ENCODE results near the gene ARHGEF40.

The ARHGEF40 gene

GRCh38 chr14:21060614-21061346, 9.3 kb upstream of the ARHGEF40 start:
- Histone ChIP-seq H3K27me3 (ENCODE audit: insufficient read depth, poor library complexity, severe bottlenecking) (no peaks in the 10 kb centered on the region), H3K27ac (replicated peaks) (no peak overlapping the region), H3K4me3 (replicated peaks; ENCODE audit: insufficient read depth, low read length) (no peak overlapping the region)
- no peak for DNase-seq (ENCODE audit: low read depth in 1 of 2, low spot score in 1 of 2)
- TF ChIP-seq GABPA (IDR thresholded peaks at IDR 0.05; ENCODE audit: low read depth) = no peak
- no peak for TF ChIP-seq SPI1 (IDR thresholded peaks at IDR 0.05; ENCODE audit: borderline replicate concordance, low read depth)
- no peak for TF ChIP-seq POLR2AphosphoS5 (IDR thresholded peaks at IDR 0.05; ENCODE audit: low read depth)
- TF ChIP-seq, protein P1, sequence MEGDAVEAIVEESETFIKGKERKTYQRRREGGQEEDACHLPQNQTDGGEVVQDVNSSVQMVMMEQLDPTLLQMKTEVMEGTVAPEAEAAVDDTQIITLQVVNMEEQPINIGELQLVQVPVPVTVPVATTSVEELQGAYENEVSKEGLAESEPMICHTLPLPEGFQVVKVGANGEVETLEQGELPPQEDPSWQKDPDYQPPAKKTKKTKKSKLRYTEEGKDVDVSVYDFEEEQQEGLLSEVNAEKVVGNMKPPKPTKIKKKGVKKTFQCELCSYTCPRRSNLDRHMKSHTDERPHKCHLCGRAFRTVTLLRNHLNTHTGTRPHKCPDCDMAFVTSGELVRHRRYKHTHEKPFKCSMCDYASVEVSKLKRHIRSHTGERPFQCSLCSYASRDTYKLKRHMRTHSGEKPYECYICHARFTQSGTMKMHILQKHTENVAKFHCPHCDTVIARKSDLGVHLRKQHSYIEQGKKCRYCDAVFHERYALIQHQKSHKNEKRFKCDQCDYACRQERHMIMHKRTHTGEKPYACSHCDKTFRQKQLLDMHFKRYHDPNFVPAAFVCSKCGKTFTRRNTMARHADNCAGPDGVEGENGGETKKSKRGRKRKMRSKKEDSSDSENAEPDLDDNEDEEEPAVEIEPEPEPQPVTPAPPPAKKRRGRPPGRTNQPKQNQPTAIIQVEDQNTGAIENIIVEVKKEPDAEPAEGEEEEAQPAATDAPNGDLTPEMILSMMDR (IDR thresholded peaks at IDR 0.05; ENCODE audit: insufficient read depth, low read length) = no peak
- TF ChIP-seq, protein P2, sequence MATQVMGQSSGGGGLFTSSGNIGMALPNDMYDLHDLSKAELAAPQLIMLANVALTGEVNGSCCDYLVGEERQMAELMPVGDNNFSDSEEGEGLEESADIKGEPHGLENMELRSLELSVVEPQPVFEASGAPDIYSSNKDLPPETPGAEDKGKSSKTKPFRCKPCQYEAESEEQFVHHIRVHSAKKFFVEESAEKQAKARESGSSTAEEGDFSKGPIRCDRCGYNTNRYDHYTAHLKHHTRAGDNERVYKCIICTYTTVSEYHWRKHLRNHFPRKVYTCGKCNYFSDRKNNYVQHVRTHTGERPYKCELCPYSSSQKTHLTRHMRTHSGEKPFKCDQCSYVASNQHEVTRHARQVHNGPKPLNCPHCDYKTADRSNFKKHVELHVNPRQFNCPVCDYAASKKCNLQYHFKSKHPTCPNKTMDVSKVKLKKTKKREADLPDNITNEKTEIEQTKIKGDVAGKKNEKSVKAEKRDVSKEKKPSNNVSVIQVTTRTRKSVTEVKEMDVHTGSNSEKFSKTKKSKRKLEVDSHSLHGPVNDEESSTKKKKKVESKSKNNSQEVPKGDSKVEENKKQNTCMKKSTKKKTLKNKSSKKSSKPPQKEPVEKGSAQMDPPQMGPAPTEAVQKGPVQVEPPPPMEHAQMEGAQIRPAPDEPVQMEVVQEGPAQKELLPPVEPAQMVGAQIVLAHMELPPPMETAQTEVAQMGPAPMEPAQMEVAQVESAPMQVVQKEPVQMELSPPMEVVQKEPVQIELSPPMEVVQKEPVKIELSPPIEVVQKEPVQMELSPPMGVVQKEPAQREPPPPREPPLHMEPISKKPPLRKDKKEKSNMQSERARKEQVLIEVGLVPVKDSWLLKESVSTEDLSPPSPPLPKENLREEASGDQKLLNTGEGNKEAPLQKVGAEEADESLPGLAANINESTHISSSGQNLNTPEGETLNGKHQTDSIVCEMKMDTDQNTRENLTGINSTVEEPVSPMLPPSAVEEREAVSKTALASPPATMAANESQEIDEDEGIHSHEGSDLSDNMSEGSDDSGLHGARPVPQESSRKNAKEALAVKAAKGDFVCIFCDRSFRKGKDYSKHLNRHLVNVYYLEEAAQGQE (IDR thresholded peaks at IDR 0.05; ENCODE audit: insufficient replicate concordance, low read depth) = no peak

- H3K27ac ChIP-seq (replicated peaks) = no peak overlapping the region
- TF ChIP-seq, protein P1 (IDR thresholded peaks at IDR 0.05; ENCODE audit: insufficient read depth, low read length) = no peak
- no peak for TF ChIP-seq SPI1 (IDR thresholded peaks at IDR 0.05; ENCODE audit: borderline replicate concordance, low read depth)
- no peak for TF ChIP-seq GABPA (IDR thresholded peaks at IDR 0.05; ENCODE audit: low read depth)
- TF ChIP-seq, protein P2 (IDR thresholded peaks at IDR 0.05; ENCODE audit: insufficient replicate concordance, low read depth) = no peak
- TF ChIP-seq POLR2AphosphoS5 (IDR thresholded peaks at IDR 0.05; ENCODE audit: low read depth) = no peak
- no peak overlapping the region for H3K4me3 ChIP-seq (replicated peaks; ENCODE audit: insufficient read depth, low read length)
- no peak for DNase-seq (ENCODE audit: low read depth in 1 of 2, low spot score in 1 of 2)
- H3K27me3 ChIP-seq (ENCODE audit: insufficient read depth, poor library complexity, severe bottlenecking) = no peaks in the 10 kb centered on the region
These were observed 8.8 kb upstream of the ARHGEF40 start for GRCh38 chr14:21061347-21061668.

GRCh38 chr14:21063479-21063878, 6.6 kb upstream of the ARHGEF40 start:
- TF ChIP-seq, protein P1 (IDR thresholded peaks at IDR 0.05; ENCODE audit: insufficient read depth, low read length) = no peak
- TF ChIP-seq, protein P2 (IDR thresholded peaks at IDR 0.05; ENCODE audit: insufficient replicate concordance, low read depth) = no peak
- no peak for TF ChIP-seq POLR2AphosphoS5 (IDR thresholded peaks at IDR 0.05; ENCODE audit: low read depth)
- TF ChIP-seq SPI1 (IDR thresholded peaks at IDR 0.05; ENCODE audit: borderline replicate concordance, low read depth) = no peak
- no peak for TF ChIP-seq GABPA (IDR thresholded peaks at IDR 0.05; ENCODE audit: low read depth)
- Histone ChIP-seq H3K4me3 (replicated peaks; ENCODE audit: insufficient read depth, low read length) (no peak overlapping the region), H3K27me3 (ENCODE audit: insufficient read depth, poor library complexity, severe bottlenecking) (no peaks in the 10 kb centered on the region), H3K27ac (replicated peaks) (no peak overlapping the region)
- DNase-seq (ENCODE audit: low read depth in 1 of 2, low spot score in 1 of 2) = no peak

Measured in HL-60 (cell line).